Neural cell (in vitro differentiated cells): ENCODE measurements around the gene SDHAF2.

Experiments
- REST ChIP-seq: IDR thresholded peaks from 2 replicates; pipeline ENCODE4 v1.6.1; 2012; ENCODE audit warnings: borderline replicate concordance
- TAF1 ChIP-seq: IDR thresholded peaks from 2 replicates; pipeline ENCODE4 v1.6.1; 2012; ENCODE audit warnings: low read depth
- TF ChIP-seq, protein P1 (sequence below): fragments of 450-650 bp; IDR thresholded peaks from 2 replicates; pipeline ENCODE4 v1.5.1; 2014; ENCODE audit warnings: antibody characterized with exemption, mild to moderate bottlenecking, moderate library complexity; ENCODE audit not compliant: poor library complexity, severe bottlenecking

DNA sequence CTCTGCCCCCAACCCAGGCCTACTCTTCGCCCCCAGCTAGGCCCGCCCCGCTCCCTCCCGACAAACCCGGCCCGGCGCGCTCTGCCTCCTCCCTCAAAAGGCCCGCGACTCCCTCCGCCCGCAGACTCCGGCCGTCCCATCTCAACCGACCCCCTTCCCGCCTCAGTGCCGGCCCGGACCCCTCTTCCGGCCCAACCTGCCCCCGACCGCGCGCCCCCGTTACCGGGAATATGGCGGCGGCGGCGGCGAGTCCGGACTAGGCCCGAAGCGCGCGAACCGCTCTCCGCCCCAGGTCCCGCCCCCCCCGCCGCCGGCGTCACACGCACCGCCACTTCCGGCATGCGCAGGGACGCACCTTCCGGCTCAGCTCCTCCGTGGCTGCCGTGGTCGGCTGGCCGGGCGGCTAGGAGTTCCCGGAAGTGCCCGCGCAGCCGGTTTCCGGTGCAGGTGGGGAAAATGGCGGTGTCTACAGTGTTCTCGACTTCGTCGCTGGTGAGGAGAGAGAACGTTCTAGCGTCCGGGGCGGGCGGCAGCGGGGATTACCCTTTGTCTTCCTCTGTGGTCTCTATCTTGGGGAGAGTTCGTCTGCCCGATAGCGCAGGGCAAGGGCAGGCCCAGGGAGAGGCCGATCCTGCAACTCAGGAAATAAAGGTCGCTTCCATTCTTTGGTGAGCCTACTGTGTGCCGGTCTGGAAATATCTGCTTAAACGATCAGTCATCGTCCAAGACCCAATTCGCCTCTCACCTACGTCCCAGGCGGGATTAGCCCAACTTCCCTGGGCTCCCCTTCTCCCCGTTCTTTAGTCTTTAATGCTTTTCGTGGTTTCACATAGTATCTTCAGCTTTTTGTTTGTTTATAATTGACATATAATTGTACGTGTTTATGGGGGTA lies at the start of gene SDHAF2, which contains the start of gene CPSF7:
- TF ChIP-seq, protein P1, sequence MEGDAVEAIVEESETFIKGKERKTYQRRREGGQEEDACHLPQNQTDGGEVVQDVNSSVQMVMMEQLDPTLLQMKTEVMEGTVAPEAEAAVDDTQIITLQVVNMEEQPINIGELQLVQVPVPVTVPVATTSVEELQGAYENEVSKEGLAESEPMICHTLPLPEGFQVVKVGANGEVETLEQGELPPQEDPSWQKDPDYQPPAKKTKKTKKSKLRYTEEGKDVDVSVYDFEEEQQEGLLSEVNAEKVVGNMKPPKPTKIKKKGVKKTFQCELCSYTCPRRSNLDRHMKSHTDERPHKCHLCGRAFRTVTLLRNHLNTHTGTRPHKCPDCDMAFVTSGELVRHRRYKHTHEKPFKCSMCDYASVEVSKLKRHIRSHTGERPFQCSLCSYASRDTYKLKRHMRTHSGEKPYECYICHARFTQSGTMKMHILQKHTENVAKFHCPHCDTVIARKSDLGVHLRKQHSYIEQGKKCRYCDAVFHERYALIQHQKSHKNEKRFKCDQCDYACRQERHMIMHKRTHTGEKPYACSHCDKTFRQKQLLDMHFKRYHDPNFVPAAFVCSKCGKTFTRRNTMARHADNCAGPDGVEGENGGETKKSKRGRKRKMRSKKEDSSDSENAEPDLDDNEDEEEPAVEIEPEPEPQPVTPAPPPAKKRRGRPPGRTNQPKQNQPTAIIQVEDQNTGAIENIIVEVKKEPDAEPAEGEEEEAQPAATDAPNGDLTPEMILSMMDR = no peak
- TF ChIP-seq TAF1 (peak; percentile 88), REST (peak; percentile 53)
